GM12878 (cell line): ENCODE results near the gene SIGLEC6. TPM values are rescaled to one million over a fixed set of nuclear protein-coding genes. Genes with fewer than 3 reads are reported as not detected.

Experiments
- ATAC-seq: fragments of 200-7000 bp; cut with Tn5 transposase; 3 replicates; pipeline ENCODE4 v1.9.1; 2020; ENCODE audit warnings: mild to moderate bottlenecking, moderate library complexity
- BruUV-seq: library from RNA; stranded (reverse); fragments of 400-500 nt; replicated peaks from 2 replicates; lab custom pipeline; 2021; lab: Mats Ljungman, UMichigan
- CTCF ChIA-PET: fragments of 300-600 bp; sonication (Branson Sonifier 250); formaldehyde crosslinking; extraction: SDS; loops from one replicate; lab custom pipeline; 2021; ENCODE audit warnings: inconsistent platforms; lab: Yijun Ruan, JAX
- POLR2A ChIA-PET: fragments of 350-600 bp; formaldehyde crosslinking; extraction: SDS; loops from one replicate; lab custom pipeline; 2021; ENCODE audit warnings: inconsistent platforms; lab: Charles Lee
- RAD21 ChIA-PET: fragments of 300-600 bp; sonication (Branson Sonifier 250); formaldehyde crosslinking; loops from one replicate; lab custom pipeline; 2023; ENCODE audit warnings: antibody characterized with exemption; ENCODE audit not compliant: unreplicated experiment; lab: Charles Lee
- SMC1A ChIA-PET: fragments of 300-600 bp; sonication (Branson Sonifier 250); formaldehyde crosslinking; loops from one replicate; lab custom pipeline; 2023; ENCODE audit not compliant: unreplicated experiment, uncharacterized antibody; lab: Charles Lee
- DNase-seq: peaks from one replicate; pipeline ENCODE4 v3.0.0-alpha.2; 2011; ENCODE audit warnings: low read depth, low spot score
- FAIRE-seq: peaks from 3 replicates; lab custom pipeline; 2011; peaks lifted over from hg19 to GRCh38; lab: Jason Lieb, UNC
- H2AFZ ChIP-seq: 2 replicates; pipeline ENCODE4 v1.6.0; 2011; ENCODE audit warnings: low read depth, low read length, control low read depth; ENCODE audit not compliant: control insufficient read depth
- H3K27ac ChIP-seq: 2 replicates; pipeline ENCODE4 v1.5.1; 2011; ENCODE audit warnings: control low read depth; ENCODE audit not compliant: control insufficient read depth, insufficient read depth
- H3K27me3 ChIP-seq, 2 experiments: replicated peaks in 1 of 2; 2 replicates each; pipeline versions ENCODE4 v1.6.0 to v1.6.1; 2011; ENCODE audit warnings: low read length in 1 of 2; ENCODE audit not compliant: control insufficient read depth in 2 of 2, insufficient read depth in 2 of 2
- H3K36me3 ChIP-seq, 2 experiments: 2 replicates each; pipeline ENCODE4 v1.5.1; 2011; ENCODE audit warnings: low read length in 1 of 2; ENCODE audit not compliant: control insufficient read depth in 2 of 2, insufficient read depth in 2 of 2
- H3K4me1 ChIP-seq: 2 replicates; pipeline ENCODE4 v1.6.1; 2011; ENCODE audit warnings: mild to moderate bottlenecking, low read length, moderate library complexity, mixed read lengths; ENCODE audit not compliant: control insufficient read depth, insufficient read depth
- H3K4me2 ChIP-seq: 2 replicates; pipeline ENCODE4 v1.6.0; 2011; ENCODE audit warnings: control low read depth; ENCODE audit not compliant: control insufficient read depth, insufficient read depth
- H3K4me3 ChIP-seq: fragments of 200-600 bp; sonication (generic); 2 replicates; pipeline ENCODE4 v1.5.1; 2016
- H3K79me2 ChIP-seq: 2 replicates; pipeline ENCODE4 v1.6.0; 2011; ENCODE audit warnings: low read length; ENCODE audit not compliant: control insufficient read depth, insufficient read depth
- H3K9ac ChIP-seq: 2 replicates; pipeline ENCODE4 v1.8.0; 2011; ENCODE audit warnings: low read length, control low read depth, mixed read lengths; ENCODE audit not compliant: control insufficient read depth, insufficient read depth
- H3K9me3 ChIP-seq: replicated peaks from 3 replicates; pipeline ENCODE4 v1.5.1; 2011; ENCODE audit warnings: mild to moderate bottlenecking, low read length; ENCODE audit not compliant: control insufficient read depth, insufficient read depth
- H4K20me1 ChIP-seq: 2 replicates; pipeline ENCODE4 v1.6.0; 2011; ENCODE audit not compliant: control insufficient read depth, insufficient read depth
- BRCA1 ChIP-seq: IDR thresholded peaks from 2 replicates; pipeline ENCODE4 v1.6.1; 2011; ENCODE audit warnings: low read depth, low read length, improper control_type of control experiment
- CBFB ChIP-seq: IDR thresholded peaks from 2 replicates; pipeline ENCODE4 v1.6.1; 2016; ENCODE audit warnings: antibody characterized with exemption, low read depth
- EGR1 ChIP-seq, 2 experiments: IDR thresholded peaks; 1 replicate in 1 of 2; 2 replicates in 1 of 2; pipeline ENCODE4 v1.6.1; 2011 to 2012; ENCODE audit warnings: low read depth in 2 of 2, low read length in 2 of 2, borderline replicate concordance in 1 of 2, mild to moderate bottlenecking in 1 of 2, moderate library complexity in 1 of 2
- ETV6 ChIP-seq, 2 experiments: fragments of 450-650 bp in 1 of 2; IDR thresholded peaks in 1 of 2; conservative IDR thresholded peaks in 1 of 2; 2 replicates each; pipeline ENCODE4 v1.6.1; 2014; ENCODE audit warnings: antibody characterized with exemption in 1 of 2, borderline replicate concordance in 1 of 2, low read depth in 1 of 2, mild to moderate bottlenecking in 1 of 2, moderate library complexity in 1 of 2
- FOXM1 ChIP-seq: IDR thresholded peaks from 2 replicates; pipeline ENCODE4 v1.6.1; 2012; ENCODE audit warnings: low read depth, mild to moderate bottlenecking, inconsistent platforms, low read length, moderate library complexity
- IRF4 ChIP-seq: IDR thresholded peaks from 2 replicates; pipeline ENCODE4 v1.6.1; 2011; ENCODE audit warnings: low read depth, low read length
- MTA3 ChIP-seq: IDR thresholded peaks from 2 replicates; pipeline ENCODE4 v1.6.1; 2012; ENCODE audit warnings: low read length, inconsistent platforms, borderline replicate concordance
- PBX3 ChIP-seq: IDR thresholded peaks from 2 replicates; pipeline ENCODE4 v1.6.1; 2011; ENCODE audit warnings: mild to moderate bottlenecking, low read depth, low read length, moderate library complexity; ENCODE audit not compliant: insufficient replicate concordance
- RUNX3 ChIP-seq: IDR thresholded peaks from 2 replicates; pipeline ENCODE4 v1.6.1; 2012; ENCODE audit warnings: low read length, inconsistent platforms
- SP1 ChIP-seq: IDR thresholded peaks from one replicate; pipeline ENCODE4 v1.6.1; 2011; ENCODE audit warnings: low read depth, low read length
- USF2 ChIP-seq: IDR thresholded peaks from 2 replicates; pipeline ENCODE4 v1.6.1; 2011; ENCODE audit warnings: low read depth, low read length, improper control_type of control experiment, borderline replicate concordance
- WRNIP1 ChIP-seq: IDR thresholded peaks from 2 replicates; pipeline ENCODE4 v1.6.1; 2011; ENCODE audit warnings: low read depth, low read length, improper control_type of control experiment, borderline replicate concordance
- ZNF207 ChIP-seq: fragments of 450-650 bp; IDR thresholded peaks from 2 replicates; pipeline ENCODE4 v1.6.1; 2014; ENCODE audit warnings: antibody characterized with exemption, mild to moderate bottlenecking, borderline replicate concordance
- ZNF274 ChIP-seq: IDR thresholded peaks from one replicate; pipeline ENCODE4 v1.8.0; 2011; ENCODE audit not compliant: insufficient read length, insufficient read depth
- WGBS: methylation state at CpG from one replicate; pipeline ENCODE4 v1.1.6; 2016; ENCODE audit warnings: low lambda C conversion rate; ENCODE audit not compliant: insufficient replicate concordance, insufficient coverage; ENCODE audit errors: missing lambda C conversion rate; 5-methylcytosine and 5-hydroxymethylcytosine counted together
- in situ Hi-C: fragments of 300-500 bp; cut with MboI; formaldehyde crosslinking; loops from 9 replicates; pipeline ENCODE4 v1.14.3; 2018; ENCODE audit warnings: mixed read lengths
- intact Hi-C: fragments of 100-400 bp; cut with micrococcal nuclease; formaldehyde crosslinking; loops from one replicate; pipeline ENCODE4 v1.14.2; 2022; ENCODE audit not compliant: unreplicated experiment
- polyA plus RNA-seq, 11 experiments: library from polyadenylated mRNA; depleted of rRNA in 4 of 11; unstranded in 6 of 11; stranded (reverse) in 5 of 11; fragments of >200 nt; fragmentation: Nextera tagmentation in 4 of 11; fragmentation: Illumina TruSeq in 1 of 11; extraction: Ambion mirVana in 4 of 11; extraction: Trizol in 1 of 11; gene quantifications; 1 replicate in 1 of 11; 2 replicates in 10 of 11; pipeline versions ENCODE4 v1.2.1 to v1.2.3, GENCODE V29; 2011 to 2016; ENCODE audit warnings: inconsistent platforms in 2 of 11, missing spikeins in 2 of 11, low read depth in 1 of 11
- total RNA-seq, 4 experiments: library from RNA; depleted of rRNA in 3 of 4; stranded (reverse); fragments of >200 nt in 3 of 4; fragmentation: Illumina TruSeq in 1 of 4; extraction: Trizol in 1 of 4; gene quantifications; 2 replicates each; pipeline versions ENCODE4 v1.2.1 to v1.2.3, GENCODE V29; 2013 to 2021

The SIGLEC6 gene
- total and polyA plus RNA-seq, 10 of the 15 experiments (the other 5 are each of a cell fraction or from before 2014, with no cell fraction given) = 0.08 to 0.40 (median 0.27) TPM; not detected in 2

DNA sequence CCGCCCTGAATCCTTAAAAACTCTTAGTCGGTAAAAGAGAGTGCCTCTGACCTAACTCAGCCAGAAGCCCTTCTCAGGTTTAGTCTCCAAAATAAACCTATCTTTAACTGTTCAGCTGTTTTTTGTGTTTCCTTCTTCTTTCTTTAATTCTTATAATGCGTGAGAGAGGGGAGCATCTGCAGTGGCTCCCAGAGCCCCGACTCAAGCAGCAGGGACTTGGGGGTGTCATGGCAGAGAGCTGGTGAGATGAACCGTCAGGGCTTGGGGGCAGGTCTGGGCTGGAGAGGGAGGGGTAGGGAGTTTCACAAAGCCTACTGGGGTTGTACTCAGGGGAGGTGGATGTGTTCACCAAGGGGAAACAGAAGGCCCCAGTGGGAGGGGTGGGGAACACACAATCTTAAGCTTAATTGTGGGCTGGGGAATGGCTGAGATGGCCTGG, 16.8 kb upstream of the SIGLEC6 start:
- in situ Hi-C loops (no loop called here), intact Hi-C loops (no loop called here)
- Histone ChIP-seq H4K20me1 (no peaks in the 10 kb centered on the region), H3K4me1 (peaks cover 45% of the 10 kb centered on the region), H2AFZ (no peak overlapping the region), H3K27ac (no peak overlapping the region), H3K27me3 (no peaks in the 10 kb centered on the region), H3K4me3 (no peak overlapping the region), H3K79me2 (no peaks in the 10 kb centered on the region), H3K36me3 (no peaks in the 10 kb centered on the region), H3K9me3 (no peaks in the 10 kb centered on the region), H3K4me2 (no peak overlapping the region), H3K9ac (no peak overlapping the region)
- DNase-seq (no peak), ATAC-seq (no peak), FAIRE-seq (no peak)
- ChIA-PET SMC1A (interaction anchor here (1.1 to 1.3 kb wide), 2 partner anchors 12 to 33 kb away, joined by 3 to 4 read pairs; no protein-coding TSS in a partner anchor), CTCF (interaction anchor here (0.9 kb wide), 1 partner anchor 33 kb away, joined by 5 read pairs; no protein-coding TSS in a partner anchor), RAD21 (no interaction called here), POLR2A (no interaction called here)
- 56% methylated on average over 5 of the region's 5 CpGs for WGBS
- BruUV-seq = no TSS peak
- TF ChIP-seq SP1 (no peak), RUNX3 (no peak)

DNA sequence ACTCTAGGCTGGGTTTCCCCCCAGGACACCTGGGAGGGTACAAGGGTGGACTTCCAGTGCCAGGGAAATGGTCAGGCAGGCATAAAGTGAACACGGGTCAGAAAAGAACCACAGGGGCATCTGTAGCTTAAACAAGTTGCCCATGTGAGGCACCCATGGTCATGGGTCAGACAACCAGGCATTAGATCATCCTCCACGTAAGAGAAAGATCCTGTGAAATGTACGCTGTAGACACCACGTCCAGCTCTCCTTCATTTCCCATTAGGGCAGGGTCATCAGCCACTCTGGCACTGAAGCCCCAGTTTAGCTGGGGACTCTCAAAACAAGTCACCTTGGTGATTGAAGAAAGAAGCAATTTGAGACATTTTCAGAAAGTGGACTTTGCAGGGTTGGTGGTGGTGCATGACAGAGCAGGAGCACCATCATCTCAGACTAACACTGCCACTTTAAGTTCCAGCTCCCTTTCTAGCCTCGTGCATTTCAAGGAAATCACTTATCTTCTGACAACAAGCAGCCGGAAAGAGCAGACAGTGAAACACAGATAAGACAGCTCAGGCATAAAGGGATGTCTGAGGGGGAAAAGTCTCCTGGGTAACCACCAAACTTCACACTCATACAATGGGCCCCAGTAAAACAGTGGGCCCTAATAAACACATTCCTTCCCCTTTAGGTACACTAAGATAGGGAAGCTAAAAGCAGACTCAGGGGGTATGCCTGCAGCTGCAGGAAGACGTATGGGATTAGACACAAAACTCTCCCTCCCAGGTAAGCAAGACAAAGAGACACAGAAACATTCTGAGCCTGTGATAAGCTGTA, 16.1 kb upstream of the SIGLEC6 start:
- in situ Hi-C loops (no loop called here), intact Hi-C loops (no loop called here)
- Histone ChIP-seq H3K79me2 (no peaks in the 10 kb centered on the region), H3K9ac (no peak overlapping the region), H3K27me3 (no peaks in the 10 kb centered on the region), H3K27ac (no peak overlapping the region), H4K20me1 (no peaks in the 10 kb centered on the region), H3K4me2 (no peak overlapping the region), H3K9me3 (no peaks in the 10 kb centered on the region), H3K4me3 (no peak overlapping the region), H3K36me3 (no peaks in the 10 kb centered on the region), H2AFZ (no peak overlapping the region), H3K4me1 (peaks cover 45% of the 10 kb centered on the region)
- FAIRE-seq (no peak), ATAC-seq (no peak), DNase-seq (no peak)
- RAD21 ChIA-PET = no interaction called here
- SMC1A ChIA-PET = interaction anchor here (1.1 to 1.3 kb wide), 2 partner anchors 11 to 32 kb away, joined by 3 to 4 read pairs; no protein-coding TSS in a partner anchor
- POLR2A ChIA-PET = interaction anchor here (0.7 kb wide), 1 partner anchor 59 kb away, joined by 5 read pairs; no protein-coding TSS in a partner anchor
- 20% methylated on average over 7 of the region's 7 CpGs for WGBS
- CTCF ChIA-PET = interaction anchor here (0.9 to 1.1 kb wide), 2 partner anchors 32 kb away, joined by 3 to 5 read pairs; no protein-coding TSS in a partner anchor
- BruUV-seq = no TSS peak
- no peak for TF ChIP-seq MTA3
- no peak for TF ChIP-seq ZNF274
- no peak for TF ChIP-seq WRNIP1
- no peak for TF ChIP-seq CBFB
- TF ChIP-seq ETV6 (conservative IDR thresholded peaks at IDR 0.05 in 1 of 2, IDR thresholded peaks at IDR 0.05 in 1 of 2; ENCODE audit: borderline replicate concordance in 1 of 2, low read depth in 1 of 2) = no peak
- TF ChIP-seq IRF4 = no peak
- no peak for TF ChIP-seq PBX3
- no peak for TF ChIP-seq FOXM1
- TF ChIP-seq EGR1 (IDR thresholded peaks at IDR 0.05; ENCODE audit: borderline replicate concordance in 1 of 2, low read depth in 2 of 2, low read length in 2 of 2) = no peak
- TF ChIP-seq BRCA1 = no peak
- no peak for TF ChIP-seq ZNF207
- TF ChIP-seq USF2 = no peak
